ENCODE results near the gene CCR5.

DNA sequence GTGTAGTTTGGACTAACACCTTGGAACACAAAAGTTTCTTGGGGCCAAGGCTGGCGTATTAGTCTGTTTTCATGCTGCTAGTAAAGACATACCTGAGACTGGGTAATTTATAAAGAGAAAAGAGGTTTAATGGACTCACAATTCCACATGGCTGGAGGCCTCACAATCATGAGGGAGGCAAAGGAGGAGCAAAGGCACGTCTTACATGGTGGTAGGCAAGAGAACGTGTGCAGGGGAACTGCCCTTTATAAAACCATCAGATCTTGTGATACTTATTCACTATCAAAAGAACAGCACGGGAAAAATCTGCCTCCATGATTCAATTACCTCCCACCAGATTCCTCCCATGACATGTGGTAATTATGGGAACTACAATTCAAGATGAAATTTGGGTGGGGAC, 26.3 kb upstream of the CCR5 start:
- TF ChIP-seq, protein P1, sequence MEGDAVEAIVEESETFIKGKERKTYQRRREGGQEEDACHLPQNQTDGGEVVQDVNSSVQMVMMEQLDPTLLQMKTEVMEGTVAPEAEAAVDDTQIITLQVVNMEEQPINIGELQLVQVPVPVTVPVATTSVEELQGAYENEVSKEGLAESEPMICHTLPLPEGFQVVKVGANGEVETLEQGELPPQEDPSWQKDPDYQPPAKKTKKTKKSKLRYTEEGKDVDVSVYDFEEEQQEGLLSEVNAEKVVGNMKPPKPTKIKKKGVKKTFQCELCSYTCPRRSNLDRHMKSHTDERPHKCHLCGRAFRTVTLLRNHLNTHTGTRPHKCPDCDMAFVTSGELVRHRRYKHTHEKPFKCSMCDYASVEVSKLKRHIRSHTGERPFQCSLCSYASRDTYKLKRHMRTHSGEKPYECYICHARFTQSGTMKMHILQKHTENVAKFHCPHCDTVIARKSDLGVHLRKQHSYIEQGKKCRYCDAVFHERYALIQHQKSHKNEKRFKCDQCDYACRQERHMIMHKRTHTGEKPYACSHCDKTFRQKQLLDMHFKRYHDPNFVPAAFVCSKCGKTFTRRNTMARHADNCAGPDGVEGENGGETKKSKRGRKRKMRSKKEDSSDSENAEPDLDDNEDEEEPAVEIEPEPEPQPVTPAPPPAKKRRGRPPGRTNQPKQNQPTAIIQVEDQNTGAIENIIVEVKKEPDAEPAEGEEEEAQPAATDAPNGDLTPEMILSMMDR (IDR thresholded peaks at IDR 0.05), result no peak
- TF ChIP-seq POLR2AphosphoS5 (IDR thresholded peaks at IDR 0.05; ENCODE audit: low read depth, low read length), result no peak
- TF ChIP-seq SIN3A (IDR thresholded peaks at IDR 0.05; ENCODE audit: borderline replicate concordance, insufficient read depth, low read depth, low read length), result no peak
- no peak for TF ChIP-seq REST (IDR thresholded peaks at IDR 0.05; ENCODE audit: insufficient read depth in 1 of 2, low read depth in 2 of 2, low read length in 1 of 2)
- TF ChIP-seq TCF7L2 (IDR thresholded peaks at IDR 0.05; ENCODE audit: low read depth, low read length), result no peak

All from Panc1 (cell line).